H1 (cell line): Measurements from ENCODE around the gene MACROD1.

ENCODE experiments used
- GABPA ChIP-seq: IDR thresholded peaks from 2 replicates; pipeline ENCODE4 v1.6.1; 2011; ENCODE audit warnings: mild to moderate bottlenecking, low read length, moderate library complexity, borderline replicate concordance; ENCODE audit not compliant: insufficient read depth
- POLR2AphosphoS5 ChIP-seq: IDR thresholded peaks from 2 replicates; pipeline ENCODE4 v1.6.1; 2011; ENCODE audit warnings: low read depth, low read length
- TF ChIP-seq, protein P1 (sequence below), 3 experiments: IDR thresholded peaks; 1 replicate in 2 of 3; 2 replicates in 1 of 3; pipeline versions ENCODE4 v1.5.1 to v1.6.1; 2011; ENCODE audit warnings: low read length in 3 of 3, mild to moderate bottlenecking in 3 of 3, inconsistent platforms in 2 of 3, low read depth in 1 of 3, moderate library complexity in 1 of 3; ENCODE audit not compliant: insufficient read depth in 1 of 3; ENCODE audit errors: control extremely low read depth in 1 of 3
- TF ChIP-seq, protein P2 (sequence below): IDR thresholded peaks from 2 replicates; pipeline ENCODE4 v1.6.1; 2011; ENCODE audit warnings: low read length, improper control_type of control experiment

DNA sequence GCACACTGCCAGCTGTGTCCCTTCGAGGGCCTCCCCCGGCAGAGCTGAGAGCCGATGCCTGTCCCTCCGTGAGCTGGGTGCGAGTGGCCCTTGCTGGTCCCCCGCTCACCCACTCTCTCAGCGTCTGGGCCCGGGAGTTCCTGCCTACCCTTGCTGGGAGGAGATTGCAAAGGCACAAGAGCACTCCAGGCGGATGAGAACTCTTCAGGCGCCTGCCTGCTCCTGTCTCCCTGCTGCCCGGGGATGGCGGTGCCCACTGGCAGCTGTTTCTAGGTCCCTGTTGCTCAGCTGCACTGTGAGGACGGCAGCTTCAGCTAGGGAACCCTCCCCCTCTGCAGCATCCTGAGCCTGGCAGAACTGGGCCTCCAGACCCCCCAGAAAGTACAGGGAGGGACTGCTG lies 69.1 kb downstream of the MACROD1 start:
- no peak for TF ChIP-seq POLR2AphosphoS5
- TF ChIP-seq, protein P1, sequence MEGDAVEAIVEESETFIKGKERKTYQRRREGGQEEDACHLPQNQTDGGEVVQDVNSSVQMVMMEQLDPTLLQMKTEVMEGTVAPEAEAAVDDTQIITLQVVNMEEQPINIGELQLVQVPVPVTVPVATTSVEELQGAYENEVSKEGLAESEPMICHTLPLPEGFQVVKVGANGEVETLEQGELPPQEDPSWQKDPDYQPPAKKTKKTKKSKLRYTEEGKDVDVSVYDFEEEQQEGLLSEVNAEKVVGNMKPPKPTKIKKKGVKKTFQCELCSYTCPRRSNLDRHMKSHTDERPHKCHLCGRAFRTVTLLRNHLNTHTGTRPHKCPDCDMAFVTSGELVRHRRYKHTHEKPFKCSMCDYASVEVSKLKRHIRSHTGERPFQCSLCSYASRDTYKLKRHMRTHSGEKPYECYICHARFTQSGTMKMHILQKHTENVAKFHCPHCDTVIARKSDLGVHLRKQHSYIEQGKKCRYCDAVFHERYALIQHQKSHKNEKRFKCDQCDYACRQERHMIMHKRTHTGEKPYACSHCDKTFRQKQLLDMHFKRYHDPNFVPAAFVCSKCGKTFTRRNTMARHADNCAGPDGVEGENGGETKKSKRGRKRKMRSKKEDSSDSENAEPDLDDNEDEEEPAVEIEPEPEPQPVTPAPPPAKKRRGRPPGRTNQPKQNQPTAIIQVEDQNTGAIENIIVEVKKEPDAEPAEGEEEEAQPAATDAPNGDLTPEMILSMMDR (IDR thresholded peaks at IDR 0.05; ENCODE audit: control extremely low read depth in 1 of 3, insufficient read depth in 1 of 3, low read depth in 1 of 3, low read length in 3 of 3), result no peak
- no peak for TF ChIP-seq GABPA
- TF ChIP-seq, protein P2, sequence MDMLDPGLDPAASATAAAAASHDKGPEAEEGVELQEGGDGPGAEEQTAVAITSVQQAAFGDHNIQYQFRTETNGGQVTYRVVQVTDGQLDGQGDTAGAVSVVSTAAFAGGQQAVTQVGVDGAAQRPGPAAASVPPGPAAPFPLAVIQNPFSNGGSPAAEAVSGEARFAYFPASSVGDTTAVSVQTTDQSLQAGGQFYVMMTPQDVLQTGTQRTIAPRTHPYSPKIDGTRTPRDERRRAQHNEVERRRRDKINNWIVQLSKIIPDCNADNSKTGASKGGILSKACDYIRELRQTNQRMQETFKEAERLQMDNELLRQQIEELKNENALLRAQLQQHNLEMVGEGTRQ, result no peak
